ENCODE data around the gene YJEFN3.

The YJEFN3 gene

GRCh38 chr19:19568802-19569756, 40.4 kb downstream of the YJEFN3 start:
- peak; percentile 47 for DNase-seq (ENCODE audit: low read depth)
- H3K36me3 ChIP-seq (ENCODE audit: control insufficient read depth, insufficient read depth, low read length, severe bottlenecking) = no peaks in the 10 kb centered on the region
- H3K27me3 ChIP-seq (replicated peaks; ENCODE audit: control insufficient read depth, insufficient read depth, low read length) = no peaks in the 10 kb centered on the region
- H3K9ac ChIP-seq (ENCODE audit: low read length) = no peak overlapping the region
- no peaks in the 10 kb centered on the region for H3K9me3 ChIP-seq (ENCODE audit: control insufficient read depth, low read length)
- H3K4me3 ChIP-seq (ENCODE audit: low read length) = no peak overlapping the region
- peaks cover 7% of the 10 kb centered on the region for H3K4me1 ChIP-seq (ENCODE audit: control insufficient read depth, insufficient read depth, low read length)

DNA sequence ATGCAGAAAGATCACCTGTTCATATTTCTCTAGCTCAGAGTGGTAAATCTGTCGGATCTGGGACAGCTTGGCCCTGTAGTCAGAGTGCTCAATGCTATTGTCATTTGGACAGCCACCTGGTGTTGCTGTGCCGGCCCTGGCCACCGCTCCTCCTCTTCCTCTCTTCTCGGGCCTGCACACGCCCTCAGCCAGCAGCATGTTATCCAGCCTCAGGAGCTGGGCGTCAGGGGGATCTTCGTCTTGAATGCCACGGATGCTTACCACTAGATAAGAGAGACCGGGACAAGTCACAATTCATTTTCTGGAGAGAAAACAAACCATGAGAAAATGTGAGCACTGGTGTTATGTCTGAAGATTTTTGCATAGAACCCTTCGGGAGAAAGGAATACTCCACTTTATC, 41.9 kb downstream of the YJEFN3 start:
- Histone ChIP-seq H3K4me3 (ENCODE audit: low read length) (no peak overlapping the region), H3K27me3 (replicated peaks; ENCODE audit: control insufficient read depth, insufficient read depth, low read length) (no peaks in the 10 kb centered on the region), H3K4me1 (ENCODE audit: control insufficient read depth, insufficient read depth, low read length) (peaks cover 7% of the 10 kb centered on the region), H3K9ac (ENCODE audit: low read length) (no peak overlapping the region), H3K36me3 (ENCODE audit: control insufficient read depth, insufficient read depth, low read length, severe bottlenecking) (no peaks in the 10 kb centered on the region), H3K9me3 (ENCODE audit: control insufficient read depth, low read length) (no peaks in the 10 kb centered on the region)
- no peak for DNase-seq (ENCODE audit: low read depth)

DNA sequence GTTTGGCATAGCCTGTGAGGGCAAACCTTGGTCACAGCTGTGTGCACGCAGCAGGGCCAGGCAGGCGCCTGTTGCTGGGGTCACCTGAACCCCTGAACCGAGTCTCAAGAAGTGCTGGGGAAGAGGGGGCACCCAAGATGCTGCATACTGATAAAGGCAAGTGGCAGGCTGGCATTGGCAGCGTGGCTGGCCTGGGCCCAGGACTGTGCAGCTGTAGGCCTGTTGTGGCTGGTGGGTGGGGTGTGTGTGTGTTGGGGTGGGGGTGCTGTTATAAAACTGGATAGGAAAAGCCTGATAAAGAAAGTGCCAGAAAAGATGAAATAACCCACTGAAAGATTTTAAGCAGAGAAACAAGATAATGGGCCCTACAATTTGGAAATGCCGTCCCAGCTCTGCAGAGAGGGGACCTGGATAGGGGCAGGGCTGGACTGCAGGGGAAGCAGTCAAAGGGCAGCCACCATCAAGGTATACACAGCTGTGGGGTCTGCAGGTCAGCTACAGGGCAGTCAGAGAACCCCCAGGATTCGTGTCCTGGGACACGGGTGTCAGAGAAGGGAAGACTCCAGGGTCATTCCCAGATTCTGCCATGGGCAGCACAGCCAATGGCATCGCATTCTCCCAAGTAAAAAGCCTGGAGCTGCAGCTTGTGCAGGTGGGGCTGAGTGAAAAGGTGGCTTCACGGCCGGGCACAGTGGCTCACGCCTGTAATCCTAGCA, 42.5 kb downstream of the YJEFN3 start:
- Histone ChIP-seq H3K36me3 (ENCODE audit: control insufficient read depth, insufficient read depth, low read length, severe bottlenecking) (no peaks in the 10 kb centered on the region), H3K9ac (ENCODE audit: low read length) (no peak overlapping the region)

GRCh38 chr19:19575411-19575810, 46.7 kb downstream of the YJEFN3 start:
- no peaks in the 10 kb centered on the region for H3K9me3 ChIP-seq (ENCODE audit: control insufficient read depth, low read length)
- H3K36me3 ChIP-seq (ENCODE audit: control insufficient read depth, insufficient read depth, low read length, severe bottlenecking) = no peaks in the 10 kb centered on the region
- no peak overlapping the region for H3K4me3 ChIP-seq (ENCODE audit: low read length)
- no peak for DNase-seq (ENCODE audit: low read depth)
- no peak overlapping the region for H3K9ac ChIP-seq (ENCODE audit: low read length)
- no peaks in the 10 kb centered on the region for H3K27me3 ChIP-seq (replicated peaks; ENCODE audit: control insufficient read depth, insufficient read depth, low read length)
- no peaks in the 10 kb centered on the region for H3K4me1 ChIP-seq (ENCODE audit: control insufficient read depth, insufficient read depth, low read length)

More for the DNA sequence above, 42.5 kb downstream of the YJEFN3 start:
- H3K27me3 ChIP-seq (replicated peaks; ENCODE audit: control insufficient read depth, insufficient read depth, low read length) = no peaks in the 10 kb centered on the region
- H3K9me3 ChIP-seq (ENCODE audit: control insufficient read depth, low read length) = no peaks in the 10 kb centered on the region
- H3K4me3 ChIP-seq (ENCODE audit: low read length) = no peak overlapping the region
- no peak for DNase-seq (ENCODE audit: low read depth)
- peaks cover 7% of the 10 kb centered on the region for H3K4me1 ChIP-seq (ENCODE audit: control insufficient read depth, insufficient read depth, low read length)

GRCh38 chr19:19578252-19578651, 49.5 kb downstream of the YJEFN3 start:
- no peak for DNase-seq (ENCODE audit: low read depth)
- Histone ChIP-seq H3K4me3 (ENCODE audit: low read length) (no peak overlapping the region), H3K4me1 (ENCODE audit: control insufficient read depth, insufficient read depth, low read length) (no peaks in the 10 kb centered on the region), H3K27me3 (replicated peaks; ENCODE audit: control insufficient read depth, insufficient read depth, low read length) (no peaks in the 10 kb centered on the region), H3K9ac (ENCODE audit: low read length) (no peak overlapping the region), H3K36me3 (ENCODE audit: control insufficient read depth, insufficient read depth, low read length, severe bottlenecking) (no peaks in the 10 kb centered on the region), H3K9me3 (ENCODE audit: control insufficient read depth, low read length) (no peaks in the 10 kb centered on the region)

- H3K27me3 ChIP-seq (replicated peaks; ENCODE audit: control insufficient read depth, insufficient read depth, low read length) = no peaks in the 10 kb centered on the region
- no peaks in the 10 kb centered on the region for H3K9me3 ChIP-seq (ENCODE audit: control insufficient read depth, low read length)
- no peak overlapping the region for H3K9ac ChIP-seq (ENCODE audit: low read length)
- no peaks in the 10 kb centered on the region for H3K36me3 ChIP-seq (ENCODE audit: control insufficient read depth, insufficient read depth, low read length, severe bottlenecking)
- H3K4me3 ChIP-seq (ENCODE audit: low read length) = no peak overlapping the region
- H3K4me1 ChIP-seq (ENCODE audit: control insufficient read depth, insufficient read depth, low read length) = no peaks in the 10 kb centered on the region
- no peak for DNase-seq (ENCODE audit: low read depth)
Measured at GRCh38 chr19:19579533-19580361, 51.0 kb downstream of the YJEFN3 start.

DNA sequence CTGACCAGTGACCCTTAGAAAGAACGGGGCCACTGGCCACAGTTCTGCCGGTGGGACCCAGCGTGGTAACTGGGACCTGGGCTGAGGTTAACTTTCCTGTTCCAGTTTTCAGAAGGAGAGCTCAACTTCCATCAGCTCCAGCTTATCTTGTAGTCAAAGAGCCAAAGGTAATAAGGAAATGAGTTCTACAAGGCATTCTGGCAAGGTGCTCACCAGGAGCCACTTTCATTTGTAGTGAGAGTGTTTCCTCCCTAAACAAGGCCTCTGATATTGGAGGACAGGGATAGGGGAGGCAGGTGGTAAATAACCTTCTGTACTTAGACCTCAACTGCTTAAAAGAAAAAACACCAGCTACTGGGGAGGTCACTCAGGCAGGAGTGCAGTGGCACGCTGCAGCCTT, 51.7 kb downstream of the YJEFN3 start:
- no peak for DNase-seq (ENCODE audit: low read depth)
- H3K36me3 ChIP-seq (ENCODE audit: control insufficient read depth, insufficient read depth, low read length, severe bottlenecking) = no peaks in the 10 kb centered on the region
- H3K4me3 ChIP-seq (ENCODE audit: low read length) = no peak overlapping the region
- H3K9ac ChIP-seq (ENCODE audit: low read length) = no peak overlapping the region
- no peaks in the 10 kb centered on the region for H3K27me3 ChIP-seq (replicated peaks; ENCODE audit: control insufficient read depth, insufficient read depth, low read length)
- H3K4me1 ChIP-seq (ENCODE audit: control insufficient read depth, insufficient read depth, low read length) = no peaks in the 10 kb centered on the region
- no peaks in the 10 kb centered on the region for H3K9me3 ChIP-seq (ENCODE audit: control insufficient read depth, low read length)

- no peak overlapping the region for H3K9ac ChIP-seq (ENCODE audit: low read length)
- DNase-seq (ENCODE audit: low read depth) = no peak
- H3K4me3 ChIP-seq (ENCODE audit: low read length) = no peak overlapping the region
- H3K9me3 ChIP-seq (ENCODE audit: control insufficient read depth, low read length) = no peaks in the 10 kb centered on the region
- no peaks in the 10 kb centered on the region for H3K36me3 ChIP-seq (ENCODE audit: control insufficient read depth, insufficient read depth, low read length, severe bottlenecking)
- no peaks in the 10 kb centered on the region for H3K27me3 ChIP-seq (replicated peaks; ENCODE audit: control insufficient read depth, insufficient read depth, low read length)
- H3K4me1 ChIP-seq (ENCODE audit: control insufficient read depth, insufficient read depth, low read length) = no peaks in the 10 kb centered on the region
Measured at GRCh38 chr19:19581391-19581790, 52.7 kb downstream of the YJEFN3 start.

GRCh38 chr19:19582471-19582870, 53.8 kb downstream of the YJEFN3 start:
- no peak overlapping the region for H3K9ac ChIP-seq (ENCODE audit: low read length)
- no peaks in the 10 kb centered on the region for H3K9me3 ChIP-seq (ENCODE audit: control insufficient read depth, low read length)
- H3K27me3 ChIP-seq (replicated peaks; ENCODE audit: control insufficient read depth, insufficient read depth, low read length) = no peaks in the 10 kb centered on the region
- no peaks in the 10 kb centered on the region for H3K36me3 ChIP-seq (ENCODE audit: control insufficient read depth, insufficient read depth, low read length, severe bottlenecking)
- no peak for DNase-seq (ENCODE audit: low read depth)
- no peak overlapping the region for H3K4me3 ChIP-seq (ENCODE audit: low read length)
- no peaks in the 10 kb centered on the region for H3K4me1 ChIP-seq (ENCODE audit: control insufficient read depth, insufficient read depth, low read length)

DNA sequence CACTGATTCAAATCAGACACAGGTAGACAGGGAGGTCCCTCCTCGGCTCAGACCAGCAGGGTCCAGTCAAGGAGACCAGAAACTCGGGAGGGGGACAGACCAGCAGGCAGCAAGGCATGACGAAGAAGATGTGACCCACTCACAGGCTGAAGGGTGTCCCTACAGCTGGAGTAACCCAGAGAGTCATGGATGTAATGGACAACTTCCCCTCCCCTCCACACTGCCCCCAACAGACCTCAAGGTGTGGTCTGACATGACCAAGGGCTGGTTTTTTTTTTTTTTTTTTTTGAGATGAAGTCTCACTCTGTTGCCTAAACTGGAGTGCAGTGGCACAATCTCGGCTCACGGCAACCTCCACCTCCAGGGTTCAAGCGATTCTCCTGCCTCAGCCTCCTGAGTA, 55.6 kb downstream of the YJEFN3 start:
- H3K27me3 ChIP-seq (replicated peaks; ENCODE audit: control insufficient read depth, insufficient read depth, low read length) = no peaks in the 10 kb centered on the region
- no peaks in the 10 kb centered on the region for H3K36me3 ChIP-seq (ENCODE audit: control insufficient read depth, insufficient read depth, low read length, severe bottlenecking)
- no peak for DNase-seq (ENCODE audit: low read depth)
- H3K9me3 ChIP-seq (ENCODE audit: control insufficient read depth, low read length) = no peaks in the 10 kb centered on the region
- no peak overlapping the region for H3K4me3 ChIP-seq (ENCODE audit: low read length)
- no peak overlapping the region for H3K9ac ChIP-seq (ENCODE audit: low read length)
- no peaks in the 10 kb centered on the region for H3K4me1 ChIP-seq (ENCODE audit: control insufficient read depth, insufficient read depth, low read length)
